HL-60 (cell line): ENCODE data around the gene BNC1.

ENCODE experiments used
- GABPA ChIP-seq: IDR thresholded peaks from 2 replicates; pipeline ENCODE4 v1.6.1; 2012; ENCODE audit warnings: low read depth
- SPI1 ChIP-seq: IDR thresholded peaks from 2 replicates; pipeline ENCODE4 v1.6.1; 2012; ENCODE audit warnings: low read depth, mild to moderate bottlenecking, borderline replicate concordance
- TF ChIP-seq, protein P1 (sequence below): IDR thresholded peaks from one replicate; pipeline ENCODE4 v1.5.1; 2011; ENCODE audit warnings: low read length, control low read depth, inconsistent platforms; ENCODE audit not compliant: insufficient read depth
- TF ChIP-seq, protein P2 (sequence below): IDR thresholded peaks from 2 replicates; pipeline ENCODE4 v1.6.1; 2012; ENCODE audit warnings: low read depth; ENCODE audit not compliant: insufficient replicate concordance

GRCh38 chr15:83210619-83211018, 73.8 kb downstream of the BNC1 start:
- TF ChIP-seq, protein P1, sequence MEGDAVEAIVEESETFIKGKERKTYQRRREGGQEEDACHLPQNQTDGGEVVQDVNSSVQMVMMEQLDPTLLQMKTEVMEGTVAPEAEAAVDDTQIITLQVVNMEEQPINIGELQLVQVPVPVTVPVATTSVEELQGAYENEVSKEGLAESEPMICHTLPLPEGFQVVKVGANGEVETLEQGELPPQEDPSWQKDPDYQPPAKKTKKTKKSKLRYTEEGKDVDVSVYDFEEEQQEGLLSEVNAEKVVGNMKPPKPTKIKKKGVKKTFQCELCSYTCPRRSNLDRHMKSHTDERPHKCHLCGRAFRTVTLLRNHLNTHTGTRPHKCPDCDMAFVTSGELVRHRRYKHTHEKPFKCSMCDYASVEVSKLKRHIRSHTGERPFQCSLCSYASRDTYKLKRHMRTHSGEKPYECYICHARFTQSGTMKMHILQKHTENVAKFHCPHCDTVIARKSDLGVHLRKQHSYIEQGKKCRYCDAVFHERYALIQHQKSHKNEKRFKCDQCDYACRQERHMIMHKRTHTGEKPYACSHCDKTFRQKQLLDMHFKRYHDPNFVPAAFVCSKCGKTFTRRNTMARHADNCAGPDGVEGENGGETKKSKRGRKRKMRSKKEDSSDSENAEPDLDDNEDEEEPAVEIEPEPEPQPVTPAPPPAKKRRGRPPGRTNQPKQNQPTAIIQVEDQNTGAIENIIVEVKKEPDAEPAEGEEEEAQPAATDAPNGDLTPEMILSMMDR: no peak
- TF ChIP-seq GABPA (no peak), SPI1 (no peak)
- TF ChIP-seq, protein P2, sequence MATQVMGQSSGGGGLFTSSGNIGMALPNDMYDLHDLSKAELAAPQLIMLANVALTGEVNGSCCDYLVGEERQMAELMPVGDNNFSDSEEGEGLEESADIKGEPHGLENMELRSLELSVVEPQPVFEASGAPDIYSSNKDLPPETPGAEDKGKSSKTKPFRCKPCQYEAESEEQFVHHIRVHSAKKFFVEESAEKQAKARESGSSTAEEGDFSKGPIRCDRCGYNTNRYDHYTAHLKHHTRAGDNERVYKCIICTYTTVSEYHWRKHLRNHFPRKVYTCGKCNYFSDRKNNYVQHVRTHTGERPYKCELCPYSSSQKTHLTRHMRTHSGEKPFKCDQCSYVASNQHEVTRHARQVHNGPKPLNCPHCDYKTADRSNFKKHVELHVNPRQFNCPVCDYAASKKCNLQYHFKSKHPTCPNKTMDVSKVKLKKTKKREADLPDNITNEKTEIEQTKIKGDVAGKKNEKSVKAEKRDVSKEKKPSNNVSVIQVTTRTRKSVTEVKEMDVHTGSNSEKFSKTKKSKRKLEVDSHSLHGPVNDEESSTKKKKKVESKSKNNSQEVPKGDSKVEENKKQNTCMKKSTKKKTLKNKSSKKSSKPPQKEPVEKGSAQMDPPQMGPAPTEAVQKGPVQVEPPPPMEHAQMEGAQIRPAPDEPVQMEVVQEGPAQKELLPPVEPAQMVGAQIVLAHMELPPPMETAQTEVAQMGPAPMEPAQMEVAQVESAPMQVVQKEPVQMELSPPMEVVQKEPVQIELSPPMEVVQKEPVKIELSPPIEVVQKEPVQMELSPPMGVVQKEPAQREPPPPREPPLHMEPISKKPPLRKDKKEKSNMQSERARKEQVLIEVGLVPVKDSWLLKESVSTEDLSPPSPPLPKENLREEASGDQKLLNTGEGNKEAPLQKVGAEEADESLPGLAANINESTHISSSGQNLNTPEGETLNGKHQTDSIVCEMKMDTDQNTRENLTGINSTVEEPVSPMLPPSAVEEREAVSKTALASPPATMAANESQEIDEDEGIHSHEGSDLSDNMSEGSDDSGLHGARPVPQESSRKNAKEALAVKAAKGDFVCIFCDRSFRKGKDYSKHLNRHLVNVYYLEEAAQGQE: no peak
